Upper lobe of right lung (tissue), 1 donor: Measurements from ENCODE around the gene CDADC1. TPM values are rescaled to one million over a fixed set of nuclear protein-coding genes. Genes with fewer than 3 reads are reported as not detected.

ENCODE experiments used
- ATAC-seq: fragments of 200-7000 bp; cut with Tn5 transposase; one replicate; pipeline ENCODE4 v1.9.1; 2020; ENCODE audit warnings: mild to moderate bottlenecking, moderate library complexity
- DNase-seq: peaks from one replicate; pipeline ENCODE4 v3.0.0-alpha.2; 2020
- H3K27ac ChIP-seq: fragments of 200-600 bp; one replicate; pipeline ENCODE4 v1.8.0; 2022
- H3K27me3 ChIP-seq: fragments of 200-600 bp; one replicate; pipeline ENCODE4 v1.8.0; 2022; ENCODE audit warnings: mild to moderate bottlenecking
- H3K36me3 ChIP-seq: fragments of 200-600 bp; one replicate; pipeline ENCODE4 v1.8.0; 2022
- H3K4me1 ChIP-seq: fragments of 200-600 bp; one replicate; pipeline ENCODE4 v1.8.0; 2022
- H3K4me3 ChIP-seq: fragments of 200-600 bp; one replicate; pipeline ENCODE4 v1.8.0; 2022; ENCODE audit warnings: mild to moderate bottlenecking
- H3K9me3 ChIP-seq: fragments of 200-600 bp; one replicate; pipeline ENCODE4 v1.8.0; 2022
- intact Hi-C: fragments of 100-400 bp; cut with DNase I; formaldehyde crosslinking; loops from one replicate; pipeline ENCODE4 v1.11.0; 2022
- total RNA-seq: library from RNA; stranded (reverse); fragmentation: NEBNext Ultra II Directional; extraction: Animal tissue kit (Norgen Biotek cat#: 25700); gene quantifications from one replicate; pipeline ENCODE4 v1.2.1, GENCODE V29; 2021
- TF ChIP-seq, protein P1 (sequence below): fragments of 200-600 bp; IDR thresholded peaks from one replicate; pipeline ENCODE4 v1.8.0; 2022; ENCODE audit warnings: antibody characterized with exemption
- donor health status: DM: no; HTN: yes; CAD: no; lungs with severe emphysema.

Gene CDADC1
- total RNA-seq, 1 donor from 2014 or later = 13.8 TPM

- intact Hi-C loops = no loop called here
- no peak for DNase-seq
- no peaks in the 10 kb centered on the region for H3K27me3 ChIP-seq
- no peak overlapping the region for H3K4me3 ChIP-seq
- ATAC-seq = no peak
- no peak overlapping the region for H3K27ac ChIP-seq
- TF ChIP-seq, protein P1, sequence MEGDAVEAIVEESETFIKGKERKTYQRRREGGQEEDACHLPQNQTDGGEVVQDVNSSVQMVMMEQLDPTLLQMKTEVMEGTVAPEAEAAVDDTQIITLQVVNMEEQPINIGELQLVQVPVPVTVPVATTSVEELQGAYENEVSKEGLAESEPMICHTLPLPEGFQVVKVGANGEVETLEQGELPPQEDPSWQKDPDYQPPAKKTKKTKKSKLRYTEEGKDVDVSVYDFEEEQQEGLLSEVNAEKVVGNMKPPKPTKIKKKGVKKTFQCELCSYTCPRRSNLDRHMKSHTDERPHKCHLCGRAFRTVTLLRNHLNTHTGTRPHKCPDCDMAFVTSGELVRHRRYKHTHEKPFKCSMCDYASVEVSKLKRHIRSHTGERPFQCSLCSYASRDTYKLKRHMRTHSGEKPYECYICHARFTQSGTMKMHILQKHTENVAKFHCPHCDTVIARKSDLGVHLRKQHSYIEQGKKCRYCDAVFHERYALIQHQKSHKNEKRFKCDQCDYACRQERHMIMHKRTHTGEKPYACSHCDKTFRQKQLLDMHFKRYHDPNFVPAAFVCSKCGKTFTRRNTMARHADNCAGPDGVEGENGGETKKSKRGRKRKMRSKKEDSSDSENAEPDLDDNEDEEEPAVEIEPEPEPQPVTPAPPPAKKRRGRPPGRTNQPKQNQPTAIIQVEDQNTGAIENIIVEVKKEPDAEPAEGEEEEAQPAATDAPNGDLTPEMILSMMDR = no peak
- peaks cover 6% of the 10 kb centered on the region for H3K36me3 ChIP-seq
- H3K4me1 ChIP-seq = no peaks in the 10 kb centered on the region
- no peaks in the 10 kb centered on the region for H3K9me3 ChIP-seq
Observed at GRCh38 chr13:49342454-49342853, 94.7 kb downstream of the CDADC1 start.

Other genes starting within 250 kb of the CDADC1 start
- not detected for gene MLNR, start 27.6 kb upstream of the CDADC1 start, total RNA-seq
- gene CAB39L, start 196.1 kb downstream of the CDADC1 start, total RNA-seq = 18.0 TPM
- 18.1 TPM for gene SETDB2, start 196.3 kb downstream of the CDADC1 start, total RNA-seq
- 57.7 TPM for gene PHF11, start 248.0 kb downstream of the CDADC1 start, total RNA-seq